Activated naive CD4-positive, alpha-beta T cell treated with anti-CD3 and anti-CD28 coated beads for 36 hours (primary cell): ENCODE data around the gene PPP1R13B. TPM values are rescaled to one million over a fixed set of nuclear protein-coding genes. Genes with fewer than 3 reads are reported as not detected.

Source experiments
- CTCF ChIA-PET: fragments of 350-600 bp; sonication (Branson Sonifier 250); formaldehyde crosslinking; loops from one replicate; lab custom pipeline; 2021; ENCODE audit warnings: antibody characterized with exemption; lab: Charles Lee
- DNase-seq: peaks from one replicate; pipeline ENCODE4 v3.0.0-alpha.2; 2020
- H3K27ac Mint-ChIP-seq: one replicate; pipeline ENCODE4 v1.8.0; 2021; ENCODE audit warnings: mild to moderate bottlenecking, mixed read lengths
- H3K27me3 Mint-ChIP-seq: one replicate; pipeline ENCODE4 v1.8.0; 2021; ENCODE audit warnings: low read depth, mixed read lengths
- H3K36me3 Mint-ChIP-seq: one replicate; pipeline ENCODE4 v1.8.0; 2021; ENCODE audit warnings: low read depth, mixed read lengths
- H3K4me1 Mint-ChIP-seq: one replicate; pipeline ENCODE4 v1.8.0; 2021; ENCODE audit warnings: low read depth, mixed read lengths
- H3K4me3 Mint-ChIP-seq: one replicate; pipeline ENCODE4 v1.8.0; 2021; ENCODE audit warnings: mild to moderate bottlenecking, moderate library complexity, mixed read lengths
- H3K9me3 Mint-ChIP-seq: one replicate; pipeline ENCODE4 v1.8.0; 2021; ENCODE audit warnings: mixed read lengths
- intact Hi-C: fragments of 100-400 bp; cut with micrococcal nuclease; formaldehyde crosslinking; loops from one replicate; pipeline ENCODE4 v1.15.1; 2023
- total RNA-seq, 2 experiments: library from RNA; stranded (reverse); gene quantifications; one replicate each; pipeline ENCODE4 v1.2.3, GENCODE V29; 2021

PPP1R13B gene
- total RNA-seq, 2 experiments from 2014 or later = 8.0 to 8.6 TPM

- intact Hi-C loops = no loop called here
- no peak for DNase-seq
- no peak overlapping the region for H3K27ac Mint-ChIP-seq
- no peaks in the 10 kb centered on the region for H3K36me3 Mint-ChIP-seq
- H3K4me3 Mint-ChIP-seq = no peak overlapping the region
- no peaks in the 10 kb centered on the region for H3K27me3 Mint-ChIP-seq
- CTCF ChIA-PET = interaction anchor here (1.6 kb wide), 1 partner anchor 13 kb away, joined by 8 read pairs; no protein-coding TSS in a partner anchor
- no peaks in the 10 kb centered on the region for H3K9me3 Mint-ChIP-seq
- no peaks in the 10 kb centered on the region for H3K4me1 Mint-ChIP-seq
These were observed 40.3 kb upstream of the PPP1R13B start for GRCh38 chr14:103887557-103888115.

- CTCF ChIA-PET = interaction anchor here (1.6 kb wide), 1 partner anchor 14 kb away, joined by 8 read pairs; no protein-coding TSS in a partner anchor
- Mint-ChIP-seq H3K27ac (no peak overlapping the region), H3K9me3 (no peaks in the 10 kb centered on the region), H3K4me3 (no peak overlapping the region), H3K4me1 (no peaks in the 10 kb centered on the region), H3K27me3 (no peaks in the 10 kb centered on the region), H3K36me3 (no peaks in the 10 kb centered on the region)
- intact Hi-C loops = no loop called here
- no peak for DNase-seq
These were observed 39.8 kb upstream of the PPP1R13B start for GRCh38 chr14:103887170-103887501.

GRCh38 chr14:103886304-103887169 is 39.2 kb upstream of the PPP1R13B start:
- H3K27me3 Mint-ChIP-seq = no peaks in the 10 kb centered on the region
- H3K9me3 Mint-ChIP-seq = no peaks in the 10 kb centered on the region
- intact Hi-C loops = no loop called here
- no peak for DNase-seq
- CTCF ChIA-PET = interaction anchor here (1.6 kb wide), 1 partner anchor 14 kb away, joined by 8 read pairs; no protein-coding TSS in a partner anchor
- H3K4me1 Mint-ChIP-seq = no peaks in the 10 kb centered on the region
- no peak overlapping the region for H3K27ac Mint-ChIP-seq
- no peaks in the 10 kb centered on the region for H3K36me3 Mint-ChIP-seq
- H3K4me3 Mint-ChIP-seq = no peak overlapping the region

- intact Hi-C loops = no loop called here
- Mint-ChIP-seq H3K9me3 (no peaks in the 10 kb centered on the region), H3K4me1 (peaks cover 6% of the 10 kb centered on the region), H3K36me3 (no peaks in the 10 kb centered on the region), H3K4me3 (no peak overlapping the region), H3K27ac (no peak overlapping the region), H3K27me3 (no peaks in the 10 kb centered on the region)
- CTCF ChIA-PET = no interaction called here
- no peak for DNase-seq
These were observed 38.1 kb upstream of the PPP1R13B start for GRCh38 chr14:103885509-103885932.

GRCh38 chr14:103884854-103885253 is 37.5 kb upstream of the PPP1R13B start:
- intact Hi-C loops = no loop called here
- CTCF ChIA-PET = interaction anchor here (1.1 kb wide), 1 partner anchor 16 kb away, joined by 3 read pairs; no protein-coding TSS in a partner anchor
- peaks cover 13% of the 10 kb centered on the region for H3K4me1 Mint-ChIP-seq
- H3K4me3 Mint-ChIP-seq = no peak overlapping the region
- no peaks in the 10 kb centered on the region for H3K27me3 Mint-ChIP-seq
- DNase-seq = no peak
- H3K36me3 Mint-ChIP-seq = no peaks in the 10 kb centered on the region
- H3K9me3 Mint-ChIP-seq = no peaks in the 10 kb centered on the region
- no peak overlapping the region for H3K27ac Mint-ChIP-seq

- CTCF ChIA-PET = no interaction called here
- Mint-ChIP-seq H3K36me3 (no peaks in the 10 kb centered on the region), H3K9me3 (no peaks in the 10 kb centered on the region), H3K27me3 (no peaks in the 10 kb centered on the region), H3K4me1 (peaks cover 18% of the 10 kb centered on the region), H3K27ac (no peak overlapping the region), H3K4me3 (no peak overlapping the region)
- DNase-seq = no peak
- intact Hi-C loops = no loop called here
These were observed 35.8 kb upstream of the PPP1R13B start for GRCh38 chr14:103883263-103883523.

- CTCF ChIA-PET = interaction anchor here (0.6 kb wide), 1 partner anchor 25 kb away, joined by 3 read pairs; no protein-coding TSS in a partner anchor
- intact Hi-C loops = no loop called here
These were observed 35.3 kb upstream of the PPP1R13B start for GRCh38 chr14:103882503-103883262.

GRCh38 chr14:103881268-103882201 is 34.2 kb upstream of the PPP1R13B start:
- H3K4me1 Mint-ChIP-seq = peaks cover 18% of the 10 kb centered on the region
- no peaks in the 10 kb centered on the region for H3K9me3 Mint-ChIP-seq
- H3K27ac Mint-ChIP-seq = no peak overlapping the region
- H3K27me3 Mint-ChIP-seq = no peaks in the 10 kb centered on the region
- no peak overlapping the region for H3K4me3 Mint-ChIP-seq
- H3K36me3 Mint-ChIP-seq = no peaks in the 10 kb centered on the region
- intact Hi-C loops = no loop called here
- CTCF ChIA-PET = interaction anchor here (0.5 to 3.9 kb wide), 3 partner anchors 19 to 29 kb away, joined by 3 to 24 read pairs (median 8); no protein-coding TSS in a partner anchor
- DNase-seq = no peak

More at GRCh38 chr14:103882503-103883262, 35.3 kb upstream of the PPP1R13B start:
- Mint-ChIP-seq H3K4me1 (peaks cover 18% of the 10 kb centered on the region), H3K27ac (no peak overlapping the region), H3K4me3 (no peak overlapping the region), H3K27me3 (no peaks in the 10 kb centered on the region), H3K9me3 (no peaks in the 10 kb centered on the region), H3K36me3 (no peaks in the 10 kb centered on the region)
- no peak for DNase-seq

- CTCF ChIA-PET = interaction anchor here (0.5 to 3.9 kb wide), 6 partner anchors 20 to 82 kb away, joined by 3 to 24 read pairs (median 6); no protein-coding TSS in a partner anchor
- Mint-ChIP-seq H3K27me3 (no peaks in the 10 kb centered on the region), H3K27ac (no peak overlapping the region), H3K4me1 (peaks cover 18% of the 10 kb centered on the region), H3K9me3 (no peaks in the 10 kb centered on the region), H3K36me3 (no peaks in the 10 kb centered on the region), H3K4me3 (peak overlapping the region; percentile 55)
- intact Hi-C loops = no loop called here
- DNase-seq = peak; percentile 32
These were observed 33.2 kb upstream of the PPP1R13B start for GRCh38 chr14:103880348-103881267.

- H3K9me3 Mint-ChIP-seq = no peaks in the 10 kb centered on the region
- CTCF ChIA-PET = interaction anchor here (0.6 to 3.9 kb wide), 5 partner anchors 21 to 81 kb away, joined by 4 to 24 read pairs (median 6); no protein-coding TSS in a partner anchor
- intact Hi-C loops = no loop called here
- H3K27ac Mint-ChIP-seq = no peak overlapping the region
- DNase-seq = peak; percentile 16
- peaks cover 19% of the 10 kb centered on the region for H3K4me1 Mint-ChIP-seq
- no peaks in the 10 kb centered on the region for H3K27me3 Mint-ChIP-seq
- no peaks in the 10 kb centered on the region for H3K36me3 Mint-ChIP-seq
- H3K4me3 Mint-ChIP-seq = peak overlapping the region; percentile 55
These were observed 32.4 kb upstream of the PPP1R13B start for GRCh38 chr14:103879570-103880347.
